GM12874 (cell line): ENCODE results near the gene MAMDC2.

Source experiments
- TF ChIP-seq, protein P1 (sequence below): IDR thresholded peaks from 2 replicates; pipeline ENCODE4 v1.5.1; 2011; ENCODE audit warnings: low read depth, mild to moderate bottlenecking, control low read depth, low read length, moderate library complexity; ENCODE audit not compliant: insufficient read depth

Gene MAMDC2

DNA sequence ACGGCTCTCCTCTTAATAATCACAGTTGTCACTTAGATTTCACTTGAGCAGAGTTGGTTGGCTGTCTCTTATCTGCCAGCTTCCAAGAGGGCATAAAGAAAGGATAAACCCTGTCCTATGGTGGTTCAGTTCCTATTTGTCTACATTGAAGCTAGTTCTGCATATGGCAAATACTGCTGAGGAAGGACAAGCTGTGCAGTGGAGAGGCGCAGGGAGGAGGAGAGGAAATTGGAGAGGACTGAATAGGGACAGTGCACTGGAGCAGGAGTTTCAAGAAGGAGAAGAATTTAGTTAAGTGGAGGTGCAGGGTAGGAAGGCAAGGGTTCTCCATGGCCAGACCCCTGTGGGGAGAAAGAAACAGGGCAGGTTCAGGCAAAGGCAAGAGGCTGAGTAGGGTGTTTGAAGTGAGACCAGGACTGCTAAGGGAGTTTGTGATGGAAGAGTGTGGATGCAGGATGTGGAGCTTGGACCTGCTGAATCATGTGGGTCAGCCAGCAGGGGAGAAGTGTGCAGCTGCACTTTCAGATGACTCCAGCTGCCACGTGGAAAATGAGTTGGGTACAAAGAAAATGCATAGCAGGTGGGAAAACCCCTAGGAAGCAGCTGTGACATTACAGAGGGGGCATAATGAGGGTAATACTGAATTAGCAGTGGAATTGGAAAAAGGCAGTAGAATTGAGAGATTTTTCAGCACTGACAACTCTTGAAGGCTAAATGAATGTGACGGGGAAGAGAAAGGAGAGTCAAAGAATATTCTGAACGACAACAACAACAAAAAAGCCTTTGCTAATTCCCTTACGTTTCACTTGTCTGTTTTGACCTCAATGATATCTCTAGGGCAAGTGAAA lies 66.8 kb downstream of the MAMDC2 start:
- TF ChIP-seq, protein P1, sequence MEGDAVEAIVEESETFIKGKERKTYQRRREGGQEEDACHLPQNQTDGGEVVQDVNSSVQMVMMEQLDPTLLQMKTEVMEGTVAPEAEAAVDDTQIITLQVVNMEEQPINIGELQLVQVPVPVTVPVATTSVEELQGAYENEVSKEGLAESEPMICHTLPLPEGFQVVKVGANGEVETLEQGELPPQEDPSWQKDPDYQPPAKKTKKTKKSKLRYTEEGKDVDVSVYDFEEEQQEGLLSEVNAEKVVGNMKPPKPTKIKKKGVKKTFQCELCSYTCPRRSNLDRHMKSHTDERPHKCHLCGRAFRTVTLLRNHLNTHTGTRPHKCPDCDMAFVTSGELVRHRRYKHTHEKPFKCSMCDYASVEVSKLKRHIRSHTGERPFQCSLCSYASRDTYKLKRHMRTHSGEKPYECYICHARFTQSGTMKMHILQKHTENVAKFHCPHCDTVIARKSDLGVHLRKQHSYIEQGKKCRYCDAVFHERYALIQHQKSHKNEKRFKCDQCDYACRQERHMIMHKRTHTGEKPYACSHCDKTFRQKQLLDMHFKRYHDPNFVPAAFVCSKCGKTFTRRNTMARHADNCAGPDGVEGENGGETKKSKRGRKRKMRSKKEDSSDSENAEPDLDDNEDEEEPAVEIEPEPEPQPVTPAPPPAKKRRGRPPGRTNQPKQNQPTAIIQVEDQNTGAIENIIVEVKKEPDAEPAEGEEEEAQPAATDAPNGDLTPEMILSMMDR: no peak

DNA sequence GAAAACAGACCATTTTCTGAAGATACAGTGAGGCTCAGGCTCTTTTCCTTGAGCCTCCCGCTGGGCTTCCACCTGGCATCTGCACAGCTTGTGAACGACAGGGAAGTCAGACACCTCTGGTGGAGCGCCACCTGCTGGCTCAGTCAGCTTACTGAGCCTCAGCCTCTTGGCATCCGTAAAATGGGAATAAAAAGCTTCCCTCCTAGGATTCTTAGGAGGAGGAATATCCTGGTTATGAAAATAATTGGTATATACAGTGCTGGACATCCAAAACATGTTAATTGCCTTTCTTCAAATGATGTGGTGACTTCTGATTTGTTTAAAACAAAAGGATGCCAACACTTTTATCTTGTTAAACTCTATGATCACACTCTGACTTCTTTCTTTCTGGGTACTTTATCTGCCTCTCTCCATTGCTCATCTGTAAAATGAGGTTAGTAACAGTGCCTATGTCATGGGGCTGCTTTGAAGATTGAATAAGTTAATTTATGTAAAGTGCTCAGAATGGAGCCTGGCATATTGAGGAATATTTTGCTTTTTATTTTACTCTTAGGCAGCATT lies 67.5 kb downstream of the MAMDC2 start:
- TF ChIP-seq, protein P1: peak; percentile 86

DNA sequence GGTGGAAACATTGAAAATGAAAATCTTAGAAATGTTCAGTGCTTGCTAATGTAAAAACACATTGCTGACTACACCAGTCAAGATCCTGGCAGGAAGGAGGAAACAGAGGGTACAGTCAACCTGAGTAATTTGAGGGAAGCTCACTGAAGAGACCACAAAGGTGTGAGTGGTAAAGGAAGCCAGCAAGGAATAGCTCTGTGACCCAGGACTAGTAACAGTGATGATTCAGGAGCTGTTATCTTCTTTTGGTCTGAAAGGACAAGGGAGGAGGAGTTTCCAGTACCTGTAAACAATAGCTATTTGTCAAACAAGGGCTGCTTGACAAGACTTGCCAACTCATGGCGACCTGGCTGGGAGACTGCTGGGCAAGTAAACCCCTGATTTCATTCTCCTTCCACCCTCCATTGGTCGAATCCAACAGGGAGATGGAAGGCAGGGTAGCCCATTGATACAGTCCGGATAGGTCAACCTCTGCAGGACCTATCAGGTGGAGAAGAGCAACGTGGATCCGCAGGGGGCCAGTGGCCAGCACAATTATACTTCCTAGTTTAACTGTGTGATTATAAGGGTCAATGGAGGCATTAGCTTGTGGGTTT lies 68.1 kb downstream of the MAMDC2 start:
- TF ChIP-seq, protein P1: no peak

DNA sequence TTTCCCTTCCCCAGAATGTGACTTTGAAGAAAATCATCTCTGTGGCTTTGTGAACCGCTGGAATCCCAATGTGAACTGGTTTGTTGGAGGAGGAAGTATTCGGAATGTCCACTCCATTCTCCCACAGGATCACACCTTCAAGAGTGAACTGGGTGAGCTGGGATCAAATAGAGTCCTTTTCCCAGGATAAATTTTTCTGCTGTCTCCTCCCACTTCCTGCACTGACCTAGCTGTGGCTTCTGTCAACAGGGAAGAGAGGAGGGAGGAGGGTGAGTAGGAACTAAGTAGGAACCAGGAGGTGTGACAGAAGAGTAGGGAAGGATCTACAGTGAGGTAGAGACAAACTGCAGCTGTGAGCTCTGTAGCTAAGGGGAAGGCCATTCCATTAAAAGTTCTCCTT lies 69.3 kb downstream of the MAMDC2 start:
- TF ChIP-seq, protein P1: no peak

DNA sequence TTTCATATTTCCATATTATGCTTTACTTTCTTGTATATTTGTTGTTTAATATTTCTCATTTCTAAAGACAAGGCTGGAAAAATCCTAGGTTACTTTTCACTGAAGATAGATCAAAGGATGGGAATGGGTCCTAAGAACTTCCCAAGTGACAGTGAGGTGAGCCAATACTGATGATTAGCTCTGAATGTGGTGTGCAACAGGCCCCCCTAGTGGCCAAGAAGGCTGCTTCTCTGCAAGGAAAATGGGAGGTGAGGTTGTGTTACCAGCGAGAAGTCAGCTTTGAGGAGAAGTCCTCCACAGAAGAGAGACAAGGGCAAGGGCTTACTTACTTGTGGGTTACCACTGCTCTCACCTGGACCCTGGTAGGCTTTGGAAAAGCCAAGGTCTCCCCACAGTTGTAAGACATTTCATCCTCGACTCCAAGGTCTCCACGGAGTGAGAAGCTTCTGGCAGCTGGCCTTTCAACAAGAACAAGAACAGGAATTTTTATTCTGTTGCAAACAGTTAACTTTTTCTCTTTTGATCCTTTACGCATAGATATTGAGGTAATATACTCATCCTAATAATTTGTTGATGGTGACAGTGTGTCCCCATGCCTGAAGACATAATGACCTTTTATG lies 69.9 kb downstream of the MAMDC2 start:
- TF ChIP-seq, protein P1: peak; percentile 81

DNA sequence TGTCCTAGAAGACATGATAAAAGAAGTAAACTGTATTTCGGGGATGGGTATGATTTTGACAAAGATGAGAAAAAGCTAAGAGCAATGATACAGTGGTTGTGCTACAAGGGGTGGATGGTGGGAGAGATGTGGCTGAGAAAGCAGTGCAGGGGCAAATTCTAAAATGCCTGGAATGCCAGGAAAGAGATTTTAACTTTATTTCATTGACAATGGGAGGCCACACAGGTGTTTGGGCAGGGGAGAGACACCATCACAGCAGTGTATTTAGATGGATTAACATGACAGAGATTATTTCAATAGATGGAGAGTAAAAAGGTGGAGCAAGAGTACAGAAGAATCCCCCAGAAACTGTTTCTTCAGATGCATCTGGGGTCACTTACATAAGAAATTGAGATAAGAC lies 71.2 kb downstream of the MAMDC2 start:
- TF ChIP-seq, protein P1: no peak

DNA sequence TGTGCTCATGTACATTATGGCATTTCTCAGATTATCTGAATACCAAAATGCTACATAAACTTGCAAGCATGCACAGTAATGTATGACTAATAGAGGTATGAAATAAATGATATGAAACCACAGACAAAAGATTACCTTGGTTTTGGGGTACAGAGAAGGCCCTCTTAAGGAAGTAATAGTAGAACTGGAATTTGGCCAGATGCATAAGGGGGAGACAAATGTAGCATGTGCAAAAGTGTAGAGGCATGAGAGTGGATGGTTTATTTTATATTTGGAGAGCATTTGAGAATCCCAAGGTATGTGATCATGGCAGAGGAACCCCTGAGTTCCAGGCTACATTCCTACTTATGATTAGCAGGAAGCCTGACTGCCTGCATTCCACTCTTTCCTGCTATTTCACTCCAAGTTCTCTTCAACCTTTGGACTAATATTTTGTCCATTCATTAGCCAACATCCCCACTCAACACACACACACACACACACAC lies 74.2 kb downstream of the MAMDC2 start:
- TF ChIP-seq, protein P1: no peak
